HepG2 (cell line): ENCODE data around the gene TRMT112. TPM values are rescaled to one million over a fixed set of nuclear protein-coding genes. Genes with fewer than 3 reads are reported as not detected.
A peak's percentile ranks its signal among the peaks of the same experiment; 100 is the strongest.

Source experiments
- ATAC-seq: fragments of 200-7000 bp; cut with Tn5 transposase; 3 replicates; pipeline ENCODE4 v1.9.1; 2020; ENCODE audit warnings: mild to moderate bottlenecking, moderate library complexity
- BruUV-seq: library from RNA; stranded (reverse); fragments of 400-500 nt; replicated peaks from 2 replicates; lab custom pipeline; 2021; lab: Mats Ljungman, UMichigan
- CTCF ChIA-PET: fragments of 300-600 bp; formaldehyde crosslinking; extraction: SDS; loops from one replicate; lab custom pipeline; 2021; ENCODE audit warnings: low total read pairs, inconsistent platforms, low intra/inter-chr PET ratio; lab: Yijun Ruan, JAX
- POLR2A ChIA-PET: fragments of 350-600 bp; sonication (Branson Sonifier 250); formaldehyde crosslinking; loops from one replicate; lab custom pipeline; 2020; ENCODE audit warnings: antibody characterized with exemption, inconsistent platforms; lab: Yijun Ruan, JAX
- DNase-seq: peaks from one replicate; pipeline ENCODE4 v3.0.0-alpha.2; 2015; ENCODE audit warnings: low spot score
- FAIRE-seq: peaks from 3 replicates; lab custom pipeline; 2011; peaks lifted over from hg19 to GRCh38; lab: Jason Lieb, UNC
- H2AFZ ChIP-seq: one replicate; pipeline ENCODE4 v1.6.1; 2011; ENCODE audit warnings: low read length, inconsistent platforms
- H3K27ac ChIP-seq: fragments of 300-600 bp; 3 replicates; pipeline ENCODE4 v1.8.0; 2011; ENCODE audit warnings: mixed run types, mild to moderate bottlenecking, mixed read lengths, low read length, inconsistent platforms; ENCODE audit not compliant: insufficient read depth; ENCODE audit errors: extremely low read length
- H3K27me3 ChIP-seq, 2 experiments: fragments of 200-600 bp in 1 of 2; 2 replicates in 1 of 2; 3 replicates in 1 of 2; pipeline versions ENCODE4 v1.6.0 to v1.8.0; 2011; ENCODE audit warnings: low read length in 2 of 2, mild to moderate bottlenecking in 2 of 2, moderate library complexity in 2 of 2, inconsistent platforms in 1 of 2; ENCODE audit not compliant: insufficient read depth in 2 of 2, control insufficient read depth in 1 of 2
- H3K36me3 ChIP-seq, 2 experiments: fragments of 200-600 bp in 1 of 2; replicated peaks in 1 of 2; 2 replicates in 1 of 2; 3 replicates in 1 of 2; pipeline versions ENCODE4 v1.5.1 to v1.8.0; 2011; ENCODE audit warnings: low read length in 2 of 2, inconsistent platforms in 1 of 2; ENCODE audit not compliant: insufficient read depth in 2 of 2, control insufficient read depth in 1 of 2
- H3K4me1 ChIP-seq: 2 replicates; pipeline ENCODE4 v1.5.1; 2012; ENCODE audit warnings: low read length, inconsistent platforms; ENCODE audit not compliant: insufficient read depth
- H3K4me2 ChIP-seq: 2 replicates; pipeline ENCODE4 v1.6.0; 2011; ENCODE audit warnings: low read depth, low read length, inconsistent platforms
- H3K4me3 ChIP-seq, 3 experiments: fragments of 200-600 bp in 1 of 3; sonication (generic), shearing (Covaris generic) in 1 of 3; replicated peaks in 1 of 3; 2 replicates each; pipeline ENCODE4 v1.5.1; 2011 to 2016; ENCODE audit warnings: low read length in 3 of 3, inconsistent platforms in 2 of 3, low read depth in 2 of 3, mild to moderate bottlenecking in 2 of 3, control low read depth in 1 of 3, mixed read lengths in 1 of 3; ENCODE audit not compliant: insufficient read depth in 1 of 3
- H3K79me2 ChIP-seq: one replicate; pipeline ENCODE4 v1.6.1; 2011; ENCODE audit warnings: low read length, inconsistent platforms; ENCODE audit not compliant: insufficient read depth
- H3K9ac ChIP-seq: 2 replicates; pipeline ENCODE4 v1.6.0; 2011; ENCODE audit warnings: mild to moderate bottlenecking, low read depth, low read length, inconsistent platforms; ENCODE audit not compliant: insufficient read depth
- H3K9me3 ChIP-seq: 2 replicates; pipeline ENCODE4 v1.5.1; 2012; ENCODE audit warnings: mild to moderate bottlenecking, low read length
- H4K20me1 ChIP-seq: 2 replicates; pipeline ENCODE4 v1.6.0; 2011; ENCODE audit warnings: inconsistent platforms, mild to moderate bottlenecking, low read length, moderate library complexity; ENCODE audit not compliant: insufficient read depth
- CBFB ChIP-seq: sonication (generic); formaldehyde crosslinking; IDR thresholded peaks from 2 replicates; pipeline ENCODE4 v1.4.0; 2020; ENCODE audit warnings: missing genetic modification reagents
- ELF4 ChIP-seq: sonication (generic); formaldehyde crosslinking; IDR thresholded peaks from 2 replicates; pipeline ENCODE4 v1.5.0; 2020; ENCODE audit warnings: missing genetic modification reagents, mild to moderate bottlenecking, moderate library complexity, borderline replicate concordance
- EZH2 ChIP-seq: conservative IDR thresholded peaks from 2 replicates; pipeline ENCODE4 v1.6.1; 2012; ENCODE audit warnings: mild to moderate bottlenecking, low read depth, low read length, moderate library complexity
- FOXM1 ChIP-seq: sonication (generic); formaldehyde crosslinking; IDR thresholded peaks from 2 replicates; pipeline ENCODE4 v1.5.0; 2020; ENCODE audit warnings: missing genetic modification reagents
- GATAD1 ChIP-seq: IDR thresholded peaks from 2 replicates; pipeline ENCODE4 v1.6.1; 2016; ENCODE audit warnings: missing genetic modification reagents, missing compliant biosample characterization
- GPN1 ChIP-seq: sonication (generic); formaldehyde crosslinking; IDR thresholded peaks from 2 replicates; pipeline ENCODE4 v1.5.1; 2020; ENCODE audit warnings: missing genetic modification reagents, borderline replicate concordance
- NONO ChIP-seq, 2 experiments: fragments of 450-650 bp in 1 of 2; sonication (generic) in 1 of 2; formaldehyde crosslinking in 1 of 2; IDR thresholded peaks in 1 of 2; conservative IDR thresholded peaks in 1 of 2; 2 replicates each; pipeline versions ENCODE4 v1.6.1 to v1.8.0; 2017 to 2022; ENCODE audit warnings: mild to moderate bottlenecking in 1 of 2, missing genetic modification reagents in 1 of 2, moderate library complexity in 1 of 2
- RXRB ChIP-seq: IDR thresholded peaks from 2 replicates; pipeline ENCODE4 v1.6.1; 2016; ENCODE audit warnings: borderline replicate concordance, missing genetic modification reagents, missing compliant biosample characterization
- SALL1 ChIP-seq: sonication (generic); formaldehyde crosslinking; IDR thresholded peaks from 2 replicates; pipeline ENCODE4 v1.8.0; 2022; ENCODE audit warnings: mild to moderate bottlenecking, missing genetic modification reagents
- ZBTB1 ChIP-seq: sonication (generic); formaldehyde crosslinking; IDR thresholded peaks from 2 replicates; pipeline ENCODE4 v1.4.0; 2020; ENCODE audit warnings: missing genetic modification reagents, borderline replicate concordance
- ZNF234 ChIP-seq: sonication (generic); formaldehyde crosslinking; conservative IDR thresholded peaks from 2 replicates; pipeline ENCODE4 v1.5.1; 2020; ENCODE audit warnings: mild to moderate bottlenecking, missing genetic modification reagents
- ZNF441 ChIP-seq: sonication (generic); formaldehyde crosslinking; IDR thresholded peaks from 2 replicates; pipeline ENCODE4 v1.7.0; 2021; ENCODE audit warnings: missing genetic modification reagents, borderline replicate concordance
- WGBS: methylation state at CpG from one replicate; pipeline ENCODE4 v1.1.6; 2017; ENCODE audit warnings: low lambda C conversion rate; 5-methylcytosine and 5-hydroxymethylcytosine counted together
- in situ Hi-C: cut with HindIII; loops from 2 replicates; pipeline ENCODE4 v1.10.0; 2017; ENCODE audit warnings: low pct_unique_long_range_greater_than_20kb; ENCODE audit not compliant: extremely low pct_ligation_motif_present
- intact Hi-C: fragments of 100-400 bp; cut with micrococcal nuclease; formaldehyde crosslinking; loops from one replicate; pipeline ENCODE4 v1.10.0; 2022; ENCODE audit not compliant: unreplicated experiment
- polyA plus RNA-seq, 8 experiments: library from polyadenylated mRNA; depleted of rRNA in 3 of 8; stranded (reverse) in 7 of 8; unstranded in 1 of 8; fragments of >200 nt; fragmentation: Illumina TruSeq in 4 of 8; extraction: Trizol in 4 of 8; gene quantifications; 2 replicates each; pipeline versions ENCODE4 v1.2.1 to v1.2.3, GENCODE V29; 2011 to 2016; ENCODE audit warnings: low read depth in 4 of 8, missing spikeins in 1 of 8, mixed read lengths in 1 of 8; ENCODE audit not compliant: insufficient read depth in 1 of 8
- total RNA-seq, 5 experiments: library from RNA; depleted of rRNA; stranded (reverse); fragments of >200 nt; fragmentation: Illumina TruSeq; extraction: Trizol; gene quantifications; 2 replicates each; pipeline ENCODE4 v1.2.3, GENCODE V29; 2016; ENCODE audit warnings: low read depth in 1 of 5
- TF ChIP-seq, protein P1 (sequence below): sonication (generic); formaldehyde crosslinking; IDR thresholded peaks from one replicate; pipeline ENCODE4 v1.5.1; 2020; ENCODE audit warnings: mild to moderate bottlenecking, missing genetic modification reagents; ENCODE audit errors: not compliant biosample characterization

TRMT112 gene
- total and polyA plus RNA-seq, 2 of the 13 experiments (the other 11 are each of a cell fraction or from before 2014, with no cell fraction given): 186 to 409 TPM

DNA sequence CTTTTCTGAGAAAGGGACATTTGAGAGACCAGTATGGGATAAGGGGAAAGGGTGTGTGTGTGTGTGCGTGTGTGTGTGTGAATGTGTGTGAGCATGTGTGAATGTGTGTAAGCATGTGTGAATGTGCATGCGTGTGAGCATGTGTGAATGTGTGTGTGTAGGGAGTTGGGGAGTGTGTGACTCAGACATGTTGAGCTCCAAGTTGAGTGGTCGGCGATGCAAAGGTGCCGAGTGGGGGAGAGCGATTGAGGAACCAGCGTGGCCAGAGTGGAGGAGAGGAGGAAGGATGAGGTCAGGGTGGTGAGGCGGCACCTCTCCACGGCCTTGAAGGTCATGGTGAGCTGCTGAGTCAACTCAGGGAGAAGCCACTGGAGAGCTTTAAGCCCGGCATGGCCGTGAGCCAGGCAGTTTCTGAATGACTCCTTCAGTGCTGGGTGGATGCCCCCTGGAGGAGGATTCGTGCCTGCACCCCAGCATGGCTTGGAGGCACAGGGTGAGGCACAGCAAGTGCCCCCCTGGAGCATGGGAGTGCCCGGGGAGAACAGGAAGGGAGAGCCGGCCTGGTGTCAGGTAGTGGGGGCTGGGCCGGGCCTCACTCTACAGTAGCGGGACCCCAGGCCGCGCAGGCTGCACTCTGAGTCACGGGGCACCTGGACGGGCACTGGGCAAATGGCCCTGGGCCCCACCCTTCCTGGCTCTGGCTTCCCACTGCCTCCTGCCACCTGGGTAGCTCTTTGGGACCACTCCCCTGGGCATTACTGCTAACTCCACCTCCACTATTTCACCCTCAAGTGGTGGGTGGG, 14.4 kb upstream of the TRMT112 start (continued):
- TF ChIP-seq RXRB (peak; percentile 38; the same call in 1 of the 2 replicates), GATAD1 (CRISPR knock-in tag) (peak; percentile 33; the same call in 1 of the 2 replicates), SALL1 (CRISPR knock-in tag) (peak; percentile 35; the same call in 1 of the 2 replicates), EZH2 (no peak), ZBTB1 (CRISPR knock-in tag) (no peak), ELF4 (CRISPR knock-in tag) (no peak), NONO (IDR thresholded peaks at IDR 0.05) (0 out of 2 replicates have a peak, but pooled peaks have one; percentile 32), NONO (CRISPR knock-in tag; conservative IDR thresholded peaks at IDR 0.05) (no peak)

DNA sequence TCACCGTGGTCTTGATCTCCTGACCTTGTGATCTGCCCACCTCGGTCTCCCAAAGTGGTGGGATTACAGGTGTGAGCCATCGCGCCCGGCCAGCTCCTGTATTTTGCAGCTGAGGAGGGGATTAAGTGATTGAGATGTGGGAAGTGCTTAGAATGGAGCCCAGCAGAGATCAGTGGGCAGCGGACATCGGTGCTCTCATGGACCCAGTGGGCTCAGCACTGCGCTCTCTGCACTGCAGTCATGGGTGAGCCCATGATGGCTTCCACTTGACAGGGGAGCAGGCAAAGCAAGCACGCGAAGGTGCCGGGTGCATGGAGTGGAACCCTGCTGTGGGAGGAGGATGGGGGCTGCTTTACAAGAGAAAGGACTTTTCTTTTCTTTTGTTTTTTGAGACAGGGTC, 13.5 kb upstream of the TRMT112 start:
- Histone ChIP-seq H3K27me3 (peaks cover 3 to 7% of the 10 kb centered on the region in 2 experiments; a peak in 3 of 5 replicates), H2AFZ (no peak overlapping the region), H3K4me1 (peaks cover 27% of the 10 kb centered on the region), H3K27ac (no peak overlapping the region), H3K4me3 (no peak overlapping the region), H3K79me2 (no peaks in the 10 kb centered on the region), H3K4me2 (no peak overlapping the region), H3K36me3 (no peaks in the 10 kb centered on the region), H3K9ac (no peak overlapping the region), H3K9me3 (no peaks in the 10 kb centered on the region), H4K20me1 (no peaks in the 10 kb centered on the region)
- intact Hi-C loops (no loop called here), in situ Hi-C loops (no loop called here)
- FAIRE-seq (no peak), ATAC-seq (no peak), DNase-seq (no peak)
- POLR2A ChIA-PET: interaction anchor here (0.8 to 1.9 kb wide), 6 partner anchors 12 to 126 kb away, joined by 4 to 33 read pairs (median 6); partner anchors contain the start of genes FKBP2, PRDX5 and TRMT112
- 96% methylated on average over 11 of the region's 11 CpGs for WGBS
- CTCF ChIA-PET: no interaction called here
- no TSS peak for BruUV-seq
- TF ChIP-seq FOXM1 (CRISPR knock-in tag): no peak
- no peak for TF ChIP-seq CBFB (CRISPR knock-in tag)
- no peak for TF ChIP-seq GPN1 (CRISPR knock-in tag)
- no peak for TF ChIP-seq ZNF441 (CRISPR knock-in tag)
- TF ChIP-seq, protein P1, sequence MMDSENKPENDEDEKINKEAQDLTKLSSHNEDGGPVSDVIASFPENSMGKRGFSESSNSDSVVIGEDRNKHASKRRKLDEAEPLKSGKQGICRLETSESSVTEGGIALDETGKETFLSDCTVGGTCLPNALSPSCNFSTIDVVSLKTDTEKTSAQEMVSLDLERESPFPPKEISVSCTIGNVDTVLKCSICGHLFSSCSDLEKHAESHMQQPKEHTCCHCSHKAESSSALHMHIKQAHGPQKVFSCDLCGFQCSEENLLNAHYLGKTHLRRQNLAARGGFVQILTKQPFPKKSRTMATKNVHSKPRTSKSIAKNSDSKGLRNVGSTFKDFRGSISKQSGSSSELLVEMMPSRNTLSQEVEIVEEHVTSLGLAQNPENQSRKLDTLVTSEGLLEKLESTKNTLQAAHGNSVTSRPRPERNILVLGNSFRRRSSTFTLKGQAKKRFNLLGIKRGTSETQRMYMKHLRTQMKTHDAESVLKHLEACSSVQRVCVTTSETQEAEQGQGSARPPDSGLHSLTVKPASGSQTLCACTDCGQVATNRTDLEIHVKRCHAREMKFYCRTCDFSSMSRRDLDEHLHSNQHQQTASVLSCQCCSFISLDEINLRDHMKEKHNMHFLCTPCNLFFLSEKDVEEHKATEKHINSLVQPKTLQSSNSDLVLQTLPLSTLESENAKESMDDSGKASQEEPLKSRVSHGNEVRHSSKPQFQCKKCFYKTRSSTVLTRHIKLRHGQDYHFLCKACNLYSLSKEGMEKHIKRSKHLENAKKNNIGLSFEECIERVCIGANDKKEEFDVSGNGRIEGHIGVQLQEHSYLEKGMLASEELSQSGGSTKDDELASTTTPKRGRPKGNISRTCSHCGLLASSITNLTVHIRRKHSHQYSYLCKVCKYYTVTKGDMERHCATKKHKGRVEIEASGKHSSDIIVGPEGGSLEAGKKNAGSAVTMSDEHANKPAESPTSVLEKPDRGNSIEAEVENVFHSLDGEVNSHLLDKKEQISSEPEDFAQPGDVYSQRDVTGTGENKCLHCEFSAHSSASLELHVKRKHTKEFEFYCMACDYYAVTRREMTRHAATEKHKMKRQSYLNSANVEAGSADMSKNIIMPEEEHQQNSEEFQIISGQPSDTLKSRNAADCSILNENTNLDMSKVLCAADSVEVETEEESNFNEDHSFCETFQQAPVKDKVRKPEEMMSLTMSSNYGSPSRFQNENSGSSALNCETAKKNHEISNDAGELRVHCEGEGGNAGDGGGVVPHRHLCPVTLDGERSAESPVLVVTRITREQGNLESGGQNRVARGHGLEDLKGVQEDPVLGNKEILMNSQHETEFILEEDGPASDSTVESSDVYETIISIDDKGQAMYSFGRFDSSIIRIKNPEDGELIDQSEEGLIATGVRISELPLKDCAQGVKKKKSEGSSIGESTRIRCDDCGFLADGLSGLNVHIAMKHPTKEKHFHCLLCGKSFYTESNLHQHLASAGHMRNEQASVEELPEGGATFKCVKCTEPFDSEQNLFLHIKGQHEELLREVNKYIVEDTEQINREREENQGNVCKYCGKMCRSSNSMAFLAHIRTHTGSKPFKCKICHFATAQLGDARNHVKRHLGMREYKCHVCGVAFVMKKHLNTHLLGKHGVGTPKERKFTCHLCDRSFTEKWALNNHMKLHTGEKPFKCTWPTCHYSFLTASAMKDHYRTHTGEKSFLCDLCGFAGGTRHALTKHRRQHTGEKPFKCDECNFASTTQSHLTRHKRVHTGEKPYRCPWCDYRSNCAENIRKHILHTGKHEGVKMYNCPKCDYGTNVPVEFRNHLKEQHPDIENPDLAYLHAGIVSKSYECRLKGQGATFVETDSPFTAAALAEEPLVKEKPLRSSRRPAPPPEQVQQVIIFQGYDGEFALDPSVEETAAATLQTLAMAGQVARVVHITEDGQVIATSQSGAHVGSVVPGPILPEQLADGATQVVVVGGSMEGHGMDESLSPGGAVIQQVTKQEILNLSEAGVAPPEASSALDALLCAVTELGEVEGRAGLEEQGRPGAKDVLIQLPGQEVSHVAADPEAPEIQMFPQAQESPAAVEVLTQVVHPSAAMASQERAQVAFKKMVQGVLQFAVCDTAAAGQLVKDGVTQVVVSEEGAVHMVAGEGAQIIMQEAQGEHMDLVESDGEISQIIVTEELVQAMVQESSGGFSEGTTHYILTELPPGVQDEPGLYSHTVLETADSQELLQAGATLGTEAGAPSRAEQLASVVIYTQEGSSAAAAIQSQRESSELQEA (CRISPR knock-in tag): no peak
- no peak for TF ChIP-seq ZNF234 (CRISPR knock-in tag)
